Right lobe of liver (tissue), 4 donors: Measurements from ENCODE around the gene FGFR3.

Source experiments
- CTCF ChIP-seq, 4 donors: fragments of 200-600 bp in 3 of 4; fragments of 450-650 bp in 1 of 4; IDR thresholded peaks; one replicate each; pipeline versions ENCODE4 v1.5.1 to v1.8.0; 2016 to 2022; ENCODE audit warnings: antibody characterized with exemption in 4 of 4, mild to moderate bottlenecking in 2 of 4
- POLR2A ChIP-seq: fragments of 450-650 bp; IDR thresholded peaks from one replicate; pipeline ENCODE4 v1.6.1; 2017; ENCODE audit warnings: antibody characterized with exemption, mild to moderate bottlenecking
- donor health status: DM: no; HTN: no; CAD: no.
- donor health status: DM: no; HTN: no; CAD: no.
- donor health status: DM: no; HTN: yes; CAD: no.

GRCh38 chr4:1773754-1774153 is 19.3 kb upstream of the FGFR3 start:
- no peak for TF ChIP-seq CTCF (IDR thresholded peaks at IDR 0.05)
- TF ChIP-seq POLR2A: no peak
